AG10803 (cell line): ENCODE data around the gene PC.
A peak's percentile ranks its signal among the peaks of the same experiment; 100 is the strongest.

Source experiments
- DNase-seq: peaks from one replicate; pipeline ENCODE4 v3.0.0; 2010; ENCODE audit warnings: low read depth
- H3K4me3 ChIP-seq: 2 replicates; pipeline ENCODE4 v1.5.1; 2011; ENCODE audit warnings: mild to moderate bottlenecking, low read length, control low read depth
- TF ChIP-seq, protein P1 (sequence below): conservative IDR thresholded peaks from 2 replicates; pipeline ENCODE4 v1.5.1; 2011; ENCODE audit warnings: mild to moderate bottlenecking, low read length, control low read depth, inconsistent platforms

Gene PC

DNA sequence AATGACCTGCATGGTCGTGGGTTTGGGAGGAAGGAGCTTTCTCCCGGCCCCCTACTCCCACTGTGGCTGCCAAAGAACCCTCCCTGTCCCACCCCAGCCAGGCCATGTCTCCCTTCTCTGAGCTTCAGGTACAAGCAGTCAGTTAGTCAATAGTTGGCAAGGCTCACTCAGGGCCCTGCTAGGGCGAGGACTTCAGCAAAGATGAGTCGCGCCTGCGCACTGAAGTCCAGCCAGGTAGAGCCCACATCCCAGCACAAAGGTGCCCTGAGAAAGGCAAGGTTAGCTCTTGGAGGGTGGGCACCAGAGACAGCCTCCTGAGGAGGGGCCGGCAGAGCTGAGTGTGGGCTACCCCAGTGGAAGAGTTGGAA is 28.0 kb upstream of the PC start:
- no peak for DNase-seq
- TF ChIP-seq, protein P1, sequence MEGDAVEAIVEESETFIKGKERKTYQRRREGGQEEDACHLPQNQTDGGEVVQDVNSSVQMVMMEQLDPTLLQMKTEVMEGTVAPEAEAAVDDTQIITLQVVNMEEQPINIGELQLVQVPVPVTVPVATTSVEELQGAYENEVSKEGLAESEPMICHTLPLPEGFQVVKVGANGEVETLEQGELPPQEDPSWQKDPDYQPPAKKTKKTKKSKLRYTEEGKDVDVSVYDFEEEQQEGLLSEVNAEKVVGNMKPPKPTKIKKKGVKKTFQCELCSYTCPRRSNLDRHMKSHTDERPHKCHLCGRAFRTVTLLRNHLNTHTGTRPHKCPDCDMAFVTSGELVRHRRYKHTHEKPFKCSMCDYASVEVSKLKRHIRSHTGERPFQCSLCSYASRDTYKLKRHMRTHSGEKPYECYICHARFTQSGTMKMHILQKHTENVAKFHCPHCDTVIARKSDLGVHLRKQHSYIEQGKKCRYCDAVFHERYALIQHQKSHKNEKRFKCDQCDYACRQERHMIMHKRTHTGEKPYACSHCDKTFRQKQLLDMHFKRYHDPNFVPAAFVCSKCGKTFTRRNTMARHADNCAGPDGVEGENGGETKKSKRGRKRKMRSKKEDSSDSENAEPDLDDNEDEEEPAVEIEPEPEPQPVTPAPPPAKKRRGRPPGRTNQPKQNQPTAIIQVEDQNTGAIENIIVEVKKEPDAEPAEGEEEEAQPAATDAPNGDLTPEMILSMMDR = no peak
- H3K4me3 ChIP-seq = no peak overlapping the region

DNA sequence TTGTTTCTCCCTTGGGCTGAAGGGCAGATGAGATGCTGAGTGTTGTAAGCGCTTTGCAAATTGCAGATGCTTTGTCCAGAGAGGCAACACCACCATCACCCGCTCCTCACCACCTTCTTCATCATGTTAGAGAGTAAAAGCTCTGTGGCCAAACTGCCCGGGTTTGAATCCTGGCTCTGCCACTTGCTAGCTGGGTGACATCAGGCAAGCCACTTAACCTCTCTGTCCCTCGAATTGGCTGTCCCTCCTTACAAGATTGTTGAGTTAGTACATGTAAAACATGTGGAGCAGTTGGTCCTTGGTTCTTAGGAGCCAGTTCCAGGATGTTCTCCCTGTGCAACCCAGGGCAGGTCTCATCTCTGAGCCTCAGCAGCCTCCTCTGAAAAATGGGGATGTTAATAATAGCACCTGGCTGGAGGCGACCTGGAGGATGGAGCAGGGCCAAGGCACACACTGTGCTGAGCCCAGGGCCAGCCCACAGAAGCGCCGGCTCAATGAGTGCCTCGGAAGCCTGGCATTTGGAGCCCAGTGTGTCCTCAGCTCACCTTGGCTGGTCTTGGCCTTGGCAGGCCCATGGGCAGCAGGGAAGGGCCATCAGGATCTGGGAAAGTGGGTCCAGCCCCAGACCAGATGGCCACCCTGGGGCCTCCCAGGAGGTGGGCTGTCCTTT is 27.5 kb upstream of the PC start:
- no peak for DNase-seq
- TF ChIP-seq, protein P1 = no peak
- no peak overlapping the region for H3K4me3 ChIP-seq

DNA sequence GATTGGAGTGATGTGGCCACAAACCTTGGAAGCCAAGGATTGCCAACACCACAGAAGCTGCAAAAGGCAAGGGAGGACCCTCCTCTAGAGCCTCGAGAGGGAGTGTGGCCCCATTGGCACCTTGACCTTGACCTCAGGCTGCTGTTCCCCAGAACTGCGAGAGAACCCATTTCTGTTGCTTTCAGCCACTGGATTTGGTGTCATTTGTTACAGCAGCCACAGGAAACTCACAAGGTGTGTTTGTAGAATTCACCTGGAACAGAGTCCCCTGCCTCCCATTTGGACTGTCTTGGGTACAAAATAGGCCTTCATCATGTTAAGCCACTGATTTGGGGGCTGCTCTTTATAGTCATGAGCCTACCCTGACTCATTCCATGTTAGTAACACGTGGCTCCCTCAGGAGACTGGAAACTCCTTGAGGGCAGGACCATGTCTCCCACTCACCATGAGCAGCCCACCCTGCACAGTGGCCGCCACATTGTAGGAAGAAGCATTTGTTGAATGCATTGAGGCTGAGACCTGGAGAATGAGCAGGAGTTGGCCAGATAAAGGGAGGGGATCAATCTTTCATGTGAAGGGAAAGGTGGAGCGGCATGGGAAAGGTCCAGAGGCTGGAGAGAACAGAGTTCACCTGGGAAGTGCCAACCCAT is 25.2 kb upstream of the PC start:
- no peak for DNase-seq
- TF ChIP-seq, protein P1 = no peak
- no peak overlapping the region for H3K4me3 ChIP-seq

DNA sequence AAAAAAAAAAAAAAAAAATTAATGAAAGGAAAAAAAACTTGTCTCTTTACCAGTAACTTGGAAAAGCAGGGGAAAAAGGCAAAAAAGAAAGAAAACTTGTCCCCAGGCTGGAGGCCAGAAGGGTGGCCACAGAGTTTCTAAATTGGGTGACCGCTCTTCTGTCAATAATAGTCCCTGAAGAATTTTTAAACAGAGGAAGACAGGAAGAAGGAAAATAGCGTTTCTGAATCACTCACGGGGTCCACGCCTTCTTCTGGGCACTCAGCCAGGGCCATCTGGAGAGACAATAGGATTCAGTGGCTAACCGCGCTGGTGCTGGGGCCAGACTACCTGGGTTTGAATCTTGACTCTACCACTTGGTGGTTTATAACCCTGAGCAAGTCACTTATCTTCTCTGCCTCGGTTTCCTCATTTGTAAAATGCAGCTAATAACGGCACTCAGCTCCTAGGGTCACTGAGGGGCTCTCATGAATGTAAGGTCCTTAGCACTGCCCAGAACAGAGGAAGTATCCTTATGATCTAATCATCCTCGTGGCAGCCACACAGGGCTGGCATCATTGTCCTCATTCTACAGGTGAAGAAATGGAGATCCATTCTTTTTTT is 23.9 kb upstream of the PC start:
- TF ChIP-seq, protein P1 = no peak
- DNase-seq = peak; percentile 91
- no peak overlapping the region for H3K4me3 ChIP-seq

DNA sequence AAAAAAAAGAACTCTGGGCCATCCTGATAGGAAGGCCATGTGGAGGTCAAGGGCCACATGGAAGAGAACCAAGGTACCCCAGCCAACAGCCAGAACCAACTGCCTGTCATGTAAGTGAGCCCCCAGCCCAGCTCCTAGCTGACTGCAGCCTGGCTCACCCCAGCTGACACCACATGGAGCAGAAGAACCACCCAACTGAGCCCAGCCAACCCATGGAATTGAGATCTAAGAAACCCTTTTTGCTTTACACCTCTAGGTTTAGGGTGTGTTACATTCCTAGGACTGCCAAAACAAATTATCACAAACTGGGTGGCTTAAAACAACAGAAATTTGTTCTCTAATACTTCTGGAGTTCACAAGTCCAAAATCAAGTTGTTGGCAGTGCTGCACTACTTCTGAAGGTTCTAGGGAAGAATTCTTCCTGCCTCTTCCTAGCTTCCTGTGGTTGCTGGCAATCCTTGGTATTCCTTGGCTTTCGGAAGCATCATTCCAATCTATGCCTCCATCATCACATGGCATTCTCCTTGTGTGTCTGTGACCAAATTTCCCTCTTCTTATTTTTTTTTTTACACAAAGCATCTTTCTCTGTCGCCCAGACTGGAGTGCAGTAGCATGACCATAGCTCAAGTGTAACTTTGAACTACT is 21.3 kb upstream of the PC start:
- TF ChIP-seq, protein P1 = no peak
- peak; percentile 86 for DNase-seq
- no peak overlapping the region for H3K4me3 ChIP-seq

DNA sequence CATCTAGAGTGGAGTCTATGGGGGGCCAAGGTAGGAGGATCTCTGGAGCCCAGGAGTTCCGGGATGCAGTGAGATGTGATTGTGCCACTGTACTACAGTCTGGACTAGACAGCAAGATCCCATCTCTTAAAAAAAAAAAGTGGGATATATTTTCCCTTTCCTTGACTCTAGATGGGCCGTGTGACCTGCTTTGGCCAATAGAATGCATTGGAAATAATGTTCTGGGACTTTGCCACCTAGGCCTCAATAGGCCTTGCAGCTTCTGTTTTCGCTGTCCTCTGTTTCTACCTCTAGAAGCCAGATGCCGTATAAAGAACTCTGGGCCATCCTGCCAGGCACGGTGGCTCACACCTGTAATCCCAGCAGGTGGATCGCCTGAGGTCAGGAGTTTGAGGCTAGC is 20.5 kb upstream of the PC start:
- TF ChIP-seq, protein P1 = no peak
- no peak for DNase-seq
- H3K4me3 ChIP-seq = no peak overlapping the region

DNA sequence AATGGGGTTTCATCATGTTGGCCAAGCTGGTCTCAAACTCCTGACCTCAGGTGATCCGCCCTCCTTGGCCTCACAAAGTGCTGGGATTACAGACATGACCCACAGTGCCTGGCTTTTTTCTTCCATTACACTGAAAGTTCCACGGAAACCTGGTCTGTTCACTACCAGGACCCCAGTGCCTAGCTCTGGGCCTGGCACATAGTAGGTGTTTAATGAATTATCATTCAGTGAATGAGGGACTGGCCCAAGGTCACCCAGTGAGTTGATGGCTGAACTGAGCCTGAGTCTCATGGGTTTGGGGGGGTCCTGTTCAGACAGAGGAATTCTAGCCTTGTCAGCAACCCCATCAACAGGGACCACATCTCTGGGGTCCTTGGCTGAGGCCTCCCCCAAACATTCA is 20.0 kb upstream of the PC start:
- no peak for DNase-seq
- no peak overlapping the region for H3K4me3 ChIP-seq
- TF ChIP-seq, protein P1 = no peak
